ENCODE data around the gene EIF2B2. TPM values are rescaled to one million over a fixed set of nuclear protein-coding genes. Genes with fewer than 3 reads are reported as not detected.

Gene EIF2B2
- 64.3 and 69.4 TPM in 2 replicates for total RNA-seq

GRCh38 chr14:75002392-75003249, at the start of gene EIF2B2:
EIF2B2 (plus strand) TSS chr14:75002921; CDS start chr14:75002991, 70 bp downstream.

GRCh38 chr14:74955229-74956026, 47.3 kb upstream of the EIF2B2 start, which contains the start of gene PGF:
PGF (minus strand) TSS chr14:74955597; CDS start chr14:74955242, 355 bp downstream.

GRCh38 chr14:75050852-75051555, 48.3 kb downstream of the EIF2B2 start, which contains the start of gene MLH3:
MLH3 (minus strand) TSS chr14:75051467; CDS start chr14:75049655, 1,812 bp downstream.

Other genes with a start within 250 kb of the EIF2B2 start
- gene YLPM1, start 239.6 kb upstream of the EIF2B2 start, total RNA-seq, result 11.6 and 52.0 TPM in 2 replicates
- not detected in 2 replicates for gene PROX2, start 126.8 kb upstream of the EIF2B2 start, total RNA-seq
- gene DLST, start 121.0 kb upstream of the EIF2B2 start, total RNA-seq, result 58.8 and 81.3 TPM in 2 replicates
- gene RPS6KL1, start 79.7 kb upstream of the EIF2B2 start, total RNA-seq, result 0.43 and 9.6 TPM in 2 replicates
- gene PGF, start 47.3 kb upstream of the EIF2B2 start, total RNA-seq, result 41.9 and 45.8 TPM in 2 replicates
- gene MLH3, start 48.5 kb downstream of the EIF2B2 start, total RNA-seq, result 20.6 and 24.6 TPM in 2 replicates
- 4.6 and 6.8 TPM in 2 replicates for gene ACYP1, start 61.1 kb downstream of the EIF2B2 start, total RNA-seq
- 0.68 and 0.71 TPM in 2 replicates for gene ZC2HC1C, start 66.7 kb downstream of the EIF2B2 start, total RNA-seq
- gene NEK9, start 124.1 kb downstream of the EIF2B2 start, total RNA-seq, result 39.3 and 40.4 TPM in 2 replicates
- 306 and 314 TPM in 2 replicates for gene TMED10, start 173.7 kb downstream of the EIF2B2 start, total RNA-seq

All from nasal cavity respiratory epithelium epithelial cell of viscerocranial mucosa (primary cell).